KMS-11 (cell line): ENCODE results near the gene MAEL.
A peak's percentile ranks its signal among the peaks of the same experiment; 100 is the strongest.

Experiments
- H2AFZ ChIP-seq: fragments of 200-600 bp; sonication (generic); 2 replicates; pipeline ENCODE4 v1.6.1; 2016; ENCODE audit warnings: antibody characterized with exemption, mixed run types, low read depth
- H3K27ac ChIP-seq: fragments of 200-600 bp; sonication (generic); 2 replicates; pipeline ENCODE4 v1.6.1; 2016; ENCODE audit warnings: mild to moderate bottlenecking, mixed run types
- H3K27me3 ChIP-seq: fragments of 200-600 bp; sonication (generic); 2 replicates; pipeline ENCODE4 v1.6.1; 2017; ENCODE audit warnings: mild to moderate bottlenecking, low read depth, mixed run types, moderate library complexity; ENCODE audit not compliant: insufficient read depth
- H3K36me3 ChIP-seq: fragments of 200-600 bp; sonication (generic); 2 replicates; pipeline ENCODE4 v1.6.1; 2017; ENCODE audit warnings: mild to moderate bottlenecking, mixed run types; ENCODE audit not compliant: insufficient read depth
- H3K4me1 ChIP-seq: fragments of 200-600 bp; sonication (generic); 2 replicates; pipeline ENCODE4 v1.6.1; 2016; ENCODE audit warnings: mild to moderate bottlenecking, low read depth, mixed run types; ENCODE audit not compliant: poor library complexity, severe bottlenecking
- H3K4me2 ChIP-seq: fragments of 200-600 bp; sonication (generic); 2 replicates; pipeline ENCODE4 v1.7.0; 2016; ENCODE audit warnings: mild to moderate bottlenecking, mixed run types
- H3K4me3 ChIP-seq: fragments of 200-600 bp; sonication (generic); IDR thresholded peaks from 2 replicates; pipeline ENCODE4 v1.6.1; 2017; ENCODE audit warnings: low read depth, low read length, mixed read lengths; ENCODE audit not compliant: insufficient read depth
- H3K79me2 ChIP-seq: fragments of 200-600 bp; sonication (generic); 2 replicates; pipeline ENCODE4 v1.6.1; 2016; ENCODE audit warnings: low read depth, mixed run types; ENCODE audit not compliant: insufficient read depth
- H3K9ac ChIP-seq: fragments of 200-600 bp; sonication (generic); 2 replicates; pipeline ENCODE4 v1.6.1; 2016; ENCODE audit warnings: mild to moderate bottlenecking, mixed run types
- H4K20me1 ChIP-seq: fragments of 200-600 bp; sonication (generic); 2 replicates; pipeline ENCODE4 v1.6.1; 2016; ENCODE audit warnings: mild to moderate bottlenecking, mixed run types; ENCODE audit not compliant: insufficient read depth
- CTCF ChIP-seq: fragments of 200-600 bp; sonication (generic); conservative IDR thresholded peaks from 2 replicates; pipeline ENCODE4 v1.6.1; 2017; ENCODE audit warnings: low read depth, mild to moderate bottlenecking, antibody characterized with exemption, low read length, moderate library complexity, mixed read lengths

Gene MAEL

GRCh38 chr1:166988974-166989515, at the start of gene MAEL:
Gene MAEL, plus strand, starts transcription at chr1:166989280. Its CDS starts 73 bp downstream, at chr1:166989353.
- no peak for TF ChIP-seq CTCF
- Histone ChIP-seq H3K79me2 (no peaks in the 10 kb centered on the region), H3K9ac (no peak within 1 kb of the TSS), H3K36me3 (no peaks in the 10 kb centered on the region), H3K27ac (no peak within 1 kb of the TSS), H3K4me3 (no peak within 1 kb of the TSS), H4K20me1 (no peaks in the 10 kb centered on the region), H3K4me2 (no peak within 1 kb of the TSS), H3K27me3 (no peaks in the 10 kb centered on the region), H3K4me1 (no peaks in the 10 kb centered on the region), H2AFZ (no peak within 1 kb of the TSS)

- no peak overlapping the region for H3K4me3 ChIP-seq
- peaks cover 13% of the 10 kb centered on the region for H3K4me1 ChIP-seq
- no peaks in the 10 kb centered on the region for H4K20me1 ChIP-seq
- no peak overlapping the region for H2AFZ ChIP-seq
- H3K27ac ChIP-seq: no peak overlapping the region
- H3K4me2 ChIP-seq: no peak overlapping the region
- H3K9ac ChIP-seq: no peak overlapping the region
- no peaks in the 10 kb centered on the region for H3K36me3 ChIP-seq
- no peaks in the 10 kb centered on the region for H3K79me2 ChIP-seq
- TF ChIP-seq CTCF: no peak
- H3K27me3 ChIP-seq: no peaks in the 10 kb centered on the region
Measured at GRCh38 chr1:166939741-166940375, 49.2 kb upstream of the MAEL start.

- Histone ChIP-seq H3K36me3 (no peaks in the 10 kb centered on the region), H3K27me3 (no peaks in the 10 kb centered on the region), H3K9ac (no peak overlapping the region), H3K4me1 (peaks cover 16% of the 10 kb centered on the region), H3K79me2 (no peaks in the 10 kb centered on the region), H4K20me1 (no peaks in the 10 kb centered on the region), H2AFZ (no peak overlapping the region), H3K4me2 (0 out of 2 replicates have a peak overlapping the region, but pooled peaks have one; percentile 5), H3K4me3 (no peak overlapping the region), H3K27ac (no peak overlapping the region)
- no peak for TF ChIP-seq CTCF
Measured at GRCh38 chr1:166944186-166944967, 44.7 kb upstream of the MAEL start.

GRCh38 chr1:166947398-166948043, 41.6 kb upstream of the MAEL start:
- no peak overlapping the region for H3K27ac ChIP-seq

More at GRCh38 chr1:166947398-166948043, 41.6 kb upstream of the MAEL start:
- TF ChIP-seq CTCF: no peak
- H3K4me2 ChIP-seq: no peak overlapping the region
- H3K4me1 ChIP-seq: peaks cover 16% of the 10 kb centered on the region
- H3K9ac ChIP-seq: no peak overlapping the region
- H3K4me3 ChIP-seq: no peak overlapping the region
- no peaks in the 10 kb centered on the region for H3K27me3 ChIP-seq
- no peaks in the 10 kb centered on the region for H4K20me1 ChIP-seq
- no peaks in the 10 kb centered on the region for H3K36me3 ChIP-seq
- H3K79me2 ChIP-seq: no peaks in the 10 kb centered on the region
- no peak overlapping the region for H2AFZ ChIP-seq
